GM06990 (cell line): ENCODE measurements around the gene PNMA8B.

Experiments
- DNase-seq: peaks from one replicate; pipeline ENCODE4 v3.0.0-alpha.2; 2011; ENCODE audit not compliant: insufficient read length; ENCODE audit errors: extremely low read depth
- H3K27me3 ChIP-seq: replicated peaks from 2 replicates; pipeline ENCODE4 v1.6.0; 2011; ENCODE audit warnings: low read length; ENCODE audit not compliant: control insufficient read depth, insufficient read depth
- H3K36me3 ChIP-seq: 2 replicates; pipeline ENCODE4 v1.5.1; 2011; ENCODE audit warnings: low read length; ENCODE audit not compliant: control insufficient read depth, insufficient read depth
- H3K4me3 ChIP-seq: replicated peaks from 2 replicates; pipeline ENCODE4 v1.5.1; 2011; ENCODE audit warnings: low read depth, mild to moderate bottlenecking, control low read depth, low read length
- CTCF ChIP-seq: IDR thresholded peaks from 2 replicates; pipeline ENCODE4 v1.5.1; 2011; ENCODE audit warnings: low read length, control low read depth, mild to moderate bottlenecking, inconsistent platforms; ENCODE audit not compliant: insufficient read depth, poor library complexity, severe bottlenecking

Gene PNMA8B

GRCh38 chr19:46494941-46495785 lies 504 bp downstream of the PNMA8B start:
- Histone ChIP-seq H3K4me3 (no peak overlapping the region), H3K36me3 (no peaks in the 10 kb centered on the region), H3K27me3 (peaks cover 3% of the 10 kb centered on the region)
- DNase-seq: no peak
- no peak for TF ChIP-seq CTCF

- no peak for DNase-seq
- TF ChIP-seq CTCF: no peak
- Histone ChIP-seq H3K27me3 (peaks cover 3% of the 10 kb centered on the region), H3K36me3 (no peaks in the 10 kb centered on the region), H3K4me3 (no peak overlapping the region)
Measured at GRCh38 chr19:46494146-46494940, 1.3 kb downstream of the PNMA8B start.

- no peaks in the 10 kb centered on the region for H3K36me3 ChIP-seq
- no peak for TF ChIP-seq CTCF
- H3K27me3 ChIP-seq: peaks cover 3% of the 10 kb centered on the region
- no peak for DNase-seq
- no peak overlapping the region for H3K4me3 ChIP-seq
Measured at GRCh38 chr19:46493236-46494145, 2.2 kb downstream of the PNMA8B start.

GRCh38 chr19:46492841-46493235 lies 2.8 kb downstream of the PNMA8B start:
- Histone ChIP-seq H3K27me3 (peaks cover 3% of the 10 kb centered on the region), H3K36me3 (no peaks in the 10 kb centered on the region), H3K4me3 (no peak overlapping the region)
- no peak for TF ChIP-seq CTCF
- no peak for DNase-seq

GRCh38 chr19:46491975-46492682 lies 3.5 kb downstream of the PNMA8B start:
- no peaks in the 10 kb centered on the region for H3K36me3 ChIP-seq
- H3K27me3 ChIP-seq: peaks cover 3% of the 10 kb centered on the region
- no peak for TF ChIP-seq CTCF
- no peak overlapping the region for H3K4me3 ChIP-seq
- DNase-seq: no peak
